NCI-H1694 (cell line): ENCODE measurements around the gene CHST2.
A peak's percentile ranks its signal among the peaks of the same experiment; 100 is the strongest.

Experiments
- DNase-seq: peaks from one replicate; lab custom pipeline; 2025; lab: John Stamatoyannopoulos, UW

The CHST2 gene

DNA sequence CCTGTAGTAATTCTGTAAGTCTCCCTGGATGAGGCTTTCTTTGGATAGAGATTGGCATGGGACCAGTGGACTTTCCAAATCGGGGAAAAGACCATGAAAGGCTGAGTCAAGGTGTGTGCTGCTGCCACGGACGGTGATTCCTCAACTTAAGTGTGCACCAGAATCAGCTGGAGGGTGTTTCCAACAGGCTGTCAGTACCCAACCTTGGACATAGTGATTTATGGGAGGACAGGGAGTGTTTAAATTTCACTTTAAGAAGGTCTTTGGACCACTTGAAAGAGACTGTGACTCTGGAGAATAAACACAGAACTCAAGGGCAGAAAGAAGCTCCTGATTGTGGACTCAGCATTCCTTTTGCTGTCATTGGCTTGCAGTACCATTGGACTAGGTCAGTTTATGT, 20.4 kb upstream of the CHST2 start:
- no peak for DNase-seq

- no peak for DNase-seq
These were observed 19.9 kb upstream of the CHST2 start for GRCh38 chr3:143099690-143100089.

DNA sequence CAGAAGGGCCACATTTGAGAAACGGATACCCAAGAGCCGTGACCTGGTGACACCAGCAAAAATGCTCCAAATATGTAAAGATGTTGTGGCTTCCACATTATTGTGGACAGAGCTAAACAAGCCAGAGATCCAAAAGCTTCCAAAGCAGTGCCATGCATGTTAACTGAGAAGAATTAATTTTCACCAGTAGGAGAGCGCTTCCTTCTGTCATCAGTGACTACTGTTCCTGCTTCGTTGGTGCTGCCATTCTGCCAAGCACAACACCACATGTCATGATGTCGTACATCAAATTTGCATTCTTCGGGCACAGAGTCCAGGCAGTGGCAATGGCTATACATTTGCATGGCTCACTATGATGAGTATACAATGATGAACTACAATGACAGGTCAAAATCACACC, 19.1 kb upstream of the CHST2 start:
- DNase-seq = no peak

DNA sequence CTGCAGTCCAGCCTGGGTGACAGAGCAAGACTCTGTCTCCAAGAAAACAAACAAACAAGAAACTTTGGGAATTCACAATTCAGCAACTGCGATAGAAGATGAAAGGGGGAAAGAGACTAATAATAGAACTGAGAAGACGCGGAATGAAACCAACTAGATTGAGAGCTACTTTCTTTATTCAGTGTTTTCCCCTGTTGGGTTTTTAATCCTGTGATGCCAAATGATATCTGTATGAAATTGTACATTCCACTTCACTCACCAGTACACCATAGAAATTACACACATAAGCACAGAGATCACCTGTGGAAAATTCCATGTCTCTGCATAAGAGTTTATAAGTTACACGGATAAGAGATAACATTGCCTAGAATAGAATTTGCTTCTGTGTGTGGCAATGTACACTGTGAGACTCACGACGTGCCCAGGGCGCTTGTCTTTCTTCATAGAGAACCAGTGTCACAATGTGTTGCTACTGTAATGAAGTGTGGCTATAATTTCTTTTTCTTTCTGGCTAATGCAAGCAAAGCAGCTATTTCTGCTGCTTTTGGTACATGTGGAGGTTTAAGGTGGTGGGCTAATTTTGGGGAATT, 17.7 kb upstream of the CHST2 start:
- no peak for DNase-seq

- no peak for DNase-seq
These were observed 15.9 kb upstream of the CHST2 start for GRCh38 chr3:143103652-143104051.

DNA sequence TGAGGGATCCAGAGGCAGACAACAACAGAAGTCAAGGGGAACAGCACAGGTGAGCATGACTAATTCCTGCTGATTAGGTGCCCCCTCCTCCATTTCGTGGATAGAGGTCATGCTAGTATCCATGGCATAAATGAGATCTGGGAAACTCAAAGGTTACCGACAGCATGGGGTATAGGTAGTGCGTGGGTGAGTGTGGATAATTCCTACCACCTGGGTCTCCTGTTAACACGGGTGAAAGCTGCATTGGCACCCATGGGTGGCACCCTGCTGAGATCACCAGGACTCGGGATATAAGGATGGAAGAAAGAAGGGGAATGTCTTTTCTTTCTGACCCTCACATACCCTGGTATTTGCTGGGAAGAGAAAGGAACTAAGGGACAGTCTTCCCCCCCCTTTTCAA, 14.4 kb upstream of the CHST2 start:
- no peak for DNase-seq

GRCh38 chr3:143109861-143110260, 9.7 kb upstream of the CHST2 start:
- DNase-seq = peak; percentile 51

- DNase-seq = no peak
These were observed 9.2 kb upstream of the CHST2 start for GRCh38 chr3:143110371-143110770.

GRCh38 chr3:143118630-143119008, 952 bp upstream of the CHST2 start:
- DNase-seq = no peak

DNA sequence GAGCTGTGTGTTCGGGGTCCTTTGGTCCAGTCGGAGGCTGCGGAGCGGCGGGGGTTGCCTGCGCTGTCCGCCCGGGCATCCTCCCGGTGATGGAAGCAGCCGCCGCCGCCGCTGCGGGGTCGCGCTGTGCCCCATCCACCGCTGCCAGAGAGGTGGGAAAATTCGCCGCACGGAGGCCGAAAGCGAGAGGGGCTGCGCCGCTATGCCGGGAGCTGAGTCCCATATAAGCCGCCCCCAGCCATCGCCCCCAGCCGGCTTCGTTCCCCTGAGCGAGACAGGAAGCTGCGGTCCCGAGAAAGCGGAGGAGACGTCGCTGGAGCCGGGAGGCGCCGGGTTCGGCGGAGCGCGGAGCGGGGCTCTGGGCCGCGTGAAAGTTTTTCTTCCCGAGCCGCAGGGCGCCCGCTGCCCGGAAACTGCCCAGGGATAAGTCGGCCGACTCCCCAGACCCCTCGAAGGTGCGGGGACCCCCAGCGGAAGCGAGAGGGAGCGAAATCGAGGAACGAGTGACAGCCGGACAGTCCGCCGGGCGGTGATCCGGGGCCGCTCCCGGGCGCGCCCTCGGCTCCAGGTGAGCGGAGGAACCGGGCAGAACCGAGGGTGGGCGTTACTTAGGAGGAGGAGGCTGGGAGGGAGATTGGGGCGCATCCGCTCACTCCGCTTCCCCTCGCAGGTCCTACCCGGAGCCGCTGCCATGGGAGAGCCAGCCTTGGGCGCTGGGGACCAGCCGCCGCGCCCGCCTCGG, 574 bp downstream of the CHST2 start:
- DNase-seq = no peak

DNA sequence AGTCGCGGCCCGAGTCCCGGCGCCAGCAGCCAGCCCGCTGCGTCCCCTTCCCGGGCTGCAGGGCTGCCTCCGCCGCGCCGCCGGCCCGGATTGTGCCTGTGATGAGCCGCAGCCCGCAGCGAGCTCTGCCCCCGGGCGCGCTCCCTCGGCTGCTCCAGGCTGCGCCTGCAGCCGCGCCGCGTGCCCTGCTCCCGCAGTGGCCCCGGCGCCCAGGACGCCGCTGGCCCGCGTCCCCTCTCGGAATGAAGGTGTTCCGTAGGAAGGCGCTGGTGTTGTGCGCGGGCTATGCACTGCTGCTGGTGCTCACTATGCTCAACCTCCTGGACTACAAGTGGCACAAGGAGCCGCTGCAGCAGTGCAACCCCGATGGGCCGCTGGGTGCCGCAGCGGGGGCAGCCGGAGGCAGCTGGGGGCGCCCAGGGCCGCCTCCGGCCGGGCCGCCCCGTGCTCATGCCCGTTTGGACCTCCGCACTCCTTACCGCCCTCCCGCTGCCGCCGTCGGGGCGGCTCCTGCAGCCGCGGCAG, 1.2 kb downstream of the CHST2 start:
- DNase-seq = no peak

DNA sequence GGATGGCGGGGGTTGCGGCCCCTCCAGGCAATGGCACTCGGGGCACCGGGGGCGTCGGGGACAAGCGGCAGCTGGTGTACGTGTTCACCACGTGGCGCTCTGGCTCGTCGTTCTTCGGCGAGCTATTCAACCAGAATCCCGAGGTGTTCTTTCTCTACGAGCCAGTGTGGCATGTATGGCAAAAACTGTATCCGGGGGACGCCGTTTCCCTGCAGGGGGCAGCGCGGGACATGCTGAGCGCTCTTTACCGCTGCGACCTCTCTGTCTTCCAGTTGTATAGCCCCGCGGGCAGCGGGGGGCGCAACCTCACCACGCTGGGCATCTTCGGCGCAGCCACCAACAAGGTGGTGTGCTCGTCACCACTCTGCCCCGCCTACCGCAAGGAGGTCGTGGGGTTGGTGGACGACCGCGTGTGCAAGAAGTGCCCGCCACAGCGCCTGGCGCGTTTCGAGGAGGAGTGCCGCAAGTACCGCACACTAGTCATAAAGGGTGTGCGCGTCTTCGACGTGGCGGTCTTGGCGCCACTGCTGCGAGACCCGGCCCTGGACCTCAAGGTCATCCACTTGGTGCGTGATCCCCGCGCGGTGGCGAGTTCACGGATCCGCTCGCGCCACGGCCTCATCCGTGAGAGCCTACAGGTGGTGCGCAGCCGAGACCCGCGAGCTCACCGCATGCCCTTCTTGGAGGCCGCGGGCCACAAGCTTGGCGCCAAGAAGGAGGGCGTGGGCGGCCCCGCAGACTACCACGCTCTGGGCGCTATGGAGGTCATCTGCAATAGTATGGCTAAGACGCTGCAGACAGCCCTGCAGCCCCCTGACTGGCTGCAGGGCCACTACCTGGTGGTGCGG, 1.9 kb downstream of the CHST2 start:
- no peak for DNase-seq

DNA sequence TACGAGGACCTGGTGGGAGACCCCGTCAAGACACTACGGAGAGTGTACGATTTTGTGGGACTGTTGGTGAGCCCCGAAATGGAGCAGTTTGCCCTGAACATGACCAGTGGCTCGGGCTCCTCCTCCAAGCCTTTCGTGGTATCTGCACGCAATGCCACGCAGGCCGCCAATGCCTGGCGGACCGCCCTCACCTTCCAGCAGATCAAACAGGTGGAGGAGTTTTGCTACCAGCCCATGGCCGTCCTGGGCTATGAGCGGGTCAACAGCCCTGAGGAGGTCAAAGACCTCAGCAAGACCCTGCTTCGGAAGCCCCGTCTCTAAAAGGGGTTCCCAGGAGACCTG, 2.5 kb downstream of the CHST2 start:
- no peak for DNase-seq

DNA sequence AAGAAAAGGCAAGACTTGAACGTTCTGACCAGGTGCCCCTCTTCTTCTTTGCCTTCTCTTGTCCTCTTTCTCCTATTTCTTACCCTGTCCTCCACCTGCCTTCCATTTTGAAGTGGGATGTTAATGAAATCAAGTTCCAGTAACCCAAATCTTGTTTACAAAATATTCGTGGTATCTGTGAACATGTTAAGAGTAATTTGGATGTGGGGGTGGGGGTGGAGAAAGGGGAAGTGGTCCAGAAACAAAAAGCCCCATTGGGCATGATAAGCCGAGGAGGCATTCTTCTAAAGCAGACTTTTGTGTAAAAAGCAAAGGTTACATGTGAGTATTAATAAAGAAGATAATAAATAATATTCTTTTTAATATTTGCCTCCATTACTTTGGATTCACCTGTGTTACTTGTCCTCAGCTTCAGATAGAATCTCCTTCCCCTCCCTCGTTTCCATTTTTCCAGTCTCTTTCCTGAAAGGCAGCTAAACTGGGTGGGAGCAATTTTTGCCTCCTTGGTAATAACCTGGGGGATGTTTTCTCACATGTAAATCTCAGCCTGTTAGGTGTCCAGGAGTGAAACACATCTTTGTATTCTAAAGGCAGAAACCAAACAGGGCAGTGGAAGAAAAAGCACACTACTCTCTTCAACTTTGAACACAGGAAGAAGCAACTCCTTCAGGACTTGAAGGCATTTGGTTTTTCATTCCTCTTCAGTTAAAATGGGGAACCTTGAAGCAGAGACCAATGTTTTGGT, 3.2 kb downstream of the CHST2 start:
- DNase-seq = no peak

DNA sequence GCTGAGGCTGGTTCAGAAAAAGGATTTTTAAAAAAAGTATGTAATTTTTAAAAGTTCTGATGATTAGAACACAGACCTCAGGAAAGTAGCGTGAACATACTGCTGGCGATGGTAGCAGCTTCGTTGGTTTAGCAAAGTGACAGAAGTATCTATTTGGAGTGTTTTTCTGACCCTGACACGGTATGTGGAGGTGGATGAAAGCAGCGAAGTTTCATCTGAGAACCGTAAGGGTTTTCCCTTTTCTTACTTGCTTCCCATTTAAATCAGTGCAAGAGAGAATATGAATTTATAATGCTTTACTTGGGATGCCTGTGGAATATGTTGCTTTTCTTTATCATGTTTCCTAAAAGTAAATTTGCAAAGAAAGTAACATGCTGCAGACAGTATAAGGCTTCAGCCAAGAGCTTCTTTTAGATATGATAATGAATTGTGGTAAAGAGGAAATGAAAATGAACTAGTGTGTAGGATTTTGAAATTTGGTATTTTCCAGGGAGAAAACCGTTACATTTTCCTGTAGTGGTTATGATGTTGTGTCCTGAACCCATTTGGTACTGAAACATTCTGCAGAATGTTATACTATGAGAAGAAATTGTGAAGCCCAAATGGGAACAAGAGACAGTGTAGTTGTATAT, 3.9 kb downstream of the CHST2 start:
- DNase-seq = no peak

- DNase-seq = no peak
These were observed 5.3 kb downstream of the CHST2 start for GRCh38 chr3:143124601-143125520.

- DNase-seq = no peak
These were observed 8.2 kb downstream of the CHST2 start for GRCh38 chr3:143127801-143128200.

GRCh38 chr3:143128227-143128955, 8.8 kb downstream of the CHST2 start:
- DNase-seq = no peak

GRCh38 chr3:143132246-143132980, 12.8 kb downstream of the CHST2 start:
- DNase-seq = no peak
